ENCODE measurements around the gene BOK.
"Not testable (repeated sequence)": the region's sequence is repeated elsewhere in the genome, so short reads cannot be mapped to it uniquely, and the experiment has no call there.

BOK gene

GRCh38 chr2:241561832-241562231 is 3.3 kb downstream of the BOK start:
- DNase-seq (ENCODE audit: low read depth): peak; percentile 85
- H3K4me1 ChIP-seq (ENCODE audit: control insufficient read depth, insufficient read depth, low read length): peaks cover 24% of the 10 kb centered on the region
- no peaks in the 10 kb centered on the region for H3K27me3 ChIP-seq (replicated peaks; ENCODE audit: control insufficient read depth, insufficient read depth, low read length)
- peaks cover 10% of the 10 kb centered on the region for H3K9me3 ChIP-seq (ENCODE audit: control insufficient read depth, low read length)
- peaks cover 19% of the 10 kb centered on the region for H3K36me3 ChIP-seq (ENCODE audit: control insufficient read depth, insufficient read depth, low read length, severe bottlenecking)
- no peak overlapping the region for H3K9ac ChIP-seq (ENCODE audit: low read length)
- H3K4me3 ChIP-seq (ENCODE audit: low read length): no peak overlapping the region

DNA sequence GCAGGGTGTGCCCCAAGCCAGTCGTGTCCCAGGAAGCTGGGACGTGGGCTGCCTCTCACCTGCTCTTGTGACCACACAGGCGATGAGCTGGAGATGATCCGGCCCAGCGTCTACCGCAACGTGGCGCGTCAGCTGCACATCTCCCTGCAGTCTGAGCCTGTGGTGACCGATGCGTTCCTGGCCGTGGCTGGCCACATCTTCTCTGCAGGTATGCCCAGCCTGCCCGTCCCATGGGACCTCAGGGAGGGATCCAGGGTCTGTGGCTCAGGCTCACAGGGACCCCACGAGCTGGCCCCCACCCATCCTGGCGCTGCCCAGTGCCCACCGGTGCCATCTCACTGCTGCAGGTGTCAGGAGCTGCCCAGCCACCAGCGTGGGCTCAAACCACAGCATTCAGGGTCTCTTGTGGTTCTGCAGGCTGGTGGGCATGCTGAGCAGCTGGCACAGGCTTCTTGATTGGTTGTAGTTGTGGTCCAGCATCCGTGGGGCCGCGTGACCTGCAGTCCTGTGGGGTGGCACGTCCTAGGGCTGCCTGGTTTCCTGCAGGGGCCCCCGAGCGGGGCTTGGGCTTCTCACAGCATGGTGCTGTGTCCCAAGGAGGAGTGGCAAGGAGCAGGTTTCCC is 3.8 kb downstream of the BOK start:
- Histone ChIP-seq H3K9ac (ENCODE audit: low read length) (no peak overlapping the region), H3K27me3 (replicated peaks; ENCODE audit: control insufficient read depth, insufficient read depth, low read length) (no peaks in the 10 kb centered on the region), H3K9me3 (ENCODE audit: control insufficient read depth, low read length) (peaks cover 4% of the 10 kb centered on the region), H3K4me3 (ENCODE audit: low read length) (no peak overlapping the region), H3K4me1 (ENCODE audit: control insufficient read depth, insufficient read depth, low read length) (peaks cover 24% of the 10 kb centered on the region), H3K36me3 (ENCODE audit: control insufficient read depth, insufficient read depth, low read length, severe bottlenecking) (peaks cover 19% of the 10 kb centered on the region)
- DNase-seq (ENCODE audit: low read depth): no peak

GRCh38 chr2:241563031-241563507 is 4.5 kb downstream of the BOK start:
- no peak overlapping the region for H3K9ac ChIP-seq (ENCODE audit: low read length)
- no peak overlapping the region for H3K4me3 ChIP-seq (ENCODE audit: low read length)
- H3K27me3 ChIP-seq (replicated peaks; ENCODE audit: control insufficient read depth, insufficient read depth, low read length): no peaks in the 10 kb centered on the region
- H3K4me1 ChIP-seq (ENCODE audit: control insufficient read depth, insufficient read depth, low read length): peaks cover 23% of the 10 kb centered on the region
- peaks cover 19% of the 10 kb centered on the region for H3K36me3 ChIP-seq (ENCODE audit: control insufficient read depth, insufficient read depth, low read length, severe bottlenecking)
- no peak for DNase-seq (ENCODE audit: low read depth)
- no peaks in the 10 kb centered on the region for H3K9me3 ChIP-seq (ENCODE audit: control insufficient read depth, low read length)

- Histone ChIP-seq H3K9ac (ENCODE audit: low read length) (no peak overlapping the region), H3K9me3 (ENCODE audit: control insufficient read depth, low read length) (no peaks in the 10 kb centered on the region), H3K27me3 (replicated peaks; ENCODE audit: control insufficient read depth, insufficient read depth, low read length) (no peaks in the 10 kb centered on the region), H3K36me3 (ENCODE audit: control insufficient read depth, insufficient read depth, low read length, severe bottlenecking) (peaks cover 19% of the 10 kb centered on the region), H3K4me3 (ENCODE audit: low read length) (no peak overlapping the region), H3K4me1 (ENCODE audit: control insufficient read depth, insufficient read depth, low read length) (peaks cover 21% of the 10 kb centered on the region)
- DNase-seq (ENCODE audit: low read depth): no peak
Measured at GRCh38 chr2:241563571-241563980, 5.0 kb downstream of the BOK start.

GRCh38 chr2:241563981-241564595 is 5.5 kb downstream of the BOK start:
- H3K4me1 ChIP-seq (ENCODE audit: control insufficient read depth, insufficient read depth, low read length): peaks cover 21% of the 10 kb centered on the region
- no peaks in the 10 kb centered on the region for H3K27me3 ChIP-seq (replicated peaks; ENCODE audit: control insufficient read depth, insufficient read depth, low read length)
- H3K9me3 ChIP-seq (ENCODE audit: control insufficient read depth, low read length): no peaks in the 10 kb centered on the region
- H3K9ac ChIP-seq (ENCODE audit: low read length): no peak overlapping the region
- H3K4me3 ChIP-seq (ENCODE audit: low read length): no peak overlapping the region
- DNase-seq (ENCODE audit: low read depth): no peak
- peaks cover 19% of the 10 kb centered on the region for H3K36me3 ChIP-seq (ENCODE audit: control insufficient read depth, insufficient read depth, low read length, severe bottlenecking)

- no peaks in the 10 kb centered on the region for H3K9me3 ChIP-seq (ENCODE audit: control insufficient read depth, low read length)
- H3K27me3 ChIP-seq (replicated peaks; ENCODE audit: control insufficient read depth, insufficient read depth, low read length): no peaks in the 10 kb centered on the region
- H3K4me3 ChIP-seq (ENCODE audit: low read length): no peak overlapping the region
- H3K4me1 ChIP-seq (ENCODE audit: control insufficient read depth, insufficient read depth, low read length): peaks cover 21% of the 10 kb centered on the region
- no peak for DNase-seq (ENCODE audit: low read depth)
- peaks cover 19% of the 10 kb centered on the region for H3K36me3 ChIP-seq (ENCODE audit: control insufficient read depth, insufficient read depth, low read length, severe bottlenecking)
- H3K9ac ChIP-seq (ENCODE audit: low read length): no peak overlapping the region
Measured at GRCh38 chr2:241564596-241565410, 6.3 kb downstream of the BOK start.

DNA sequence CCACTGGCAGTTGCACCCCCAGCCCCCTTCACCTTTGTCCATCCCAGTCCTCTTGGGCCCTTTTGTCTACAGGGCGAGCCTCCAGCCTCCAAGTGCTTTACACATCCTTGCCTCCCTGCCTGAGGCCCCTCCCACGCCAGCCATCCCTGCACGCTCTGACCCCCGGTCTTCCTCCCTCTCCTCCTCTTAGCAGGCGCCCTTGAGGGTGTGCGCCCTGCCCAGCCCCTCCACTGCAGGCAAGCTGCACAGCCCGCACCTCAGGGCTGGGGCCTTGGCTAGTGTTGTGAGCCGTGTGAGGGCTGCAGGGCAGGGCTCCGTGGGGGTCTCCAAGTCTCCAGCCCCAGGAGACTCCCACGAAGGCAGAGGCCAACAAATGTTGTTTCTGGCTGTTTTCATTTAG is 6.9 kb downstream of the BOK start:
- Histone ChIP-seq H3K27me3 (replicated peaks; ENCODE audit: control insufficient read depth, insufficient read depth, low read length) (no peaks in the 10 kb centered on the region), H3K9ac (ENCODE audit: low read length) (no peak overlapping the region), H3K4me1 (ENCODE audit: control insufficient read depth, insufficient read depth, low read length) (peaks cover 16% of the 10 kb centered on the region), H3K4me3 (ENCODE audit: low read length) (no peak overlapping the region), H3K9me3 (ENCODE audit: control insufficient read depth, low read length) (no peaks in the 10 kb centered on the region), H3K36me3 (ENCODE audit: control insufficient read depth, insufficient read depth, low read length, severe bottlenecking) (peaks cover 19% of the 10 kb centered on the region)
- DNase-seq (ENCODE audit: low read depth): no peak

GRCh38 chr2:241566021-241566420 is 7.5 kb downstream of the BOK start:
- DNase-seq (ENCODE audit: low read depth); H3K9ac ChIP-seq (ENCODE audit: low read length); H3K9me3 ChIP-seq (ENCODE audit: control insufficient read depth, low read length); H3K4me3 ChIP-seq (ENCODE audit: low read length); H3K27me3 ChIP-seq (replicated peaks; ENCODE audit: control insufficient read depth, insufficient read depth, low read length): not testable (repeated sequence)
- peaks cover 19% of the 10 kb centered on the region for H3K36me3 ChIP-seq (ENCODE audit: control insufficient read depth, insufficient read depth, low read length, severe bottlenecking)
- peaks cover 11% of the 10 kb centered on the region for H3K4me1 ChIP-seq (ENCODE audit: control insufficient read depth, insufficient read depth, low read length)

DNA sequence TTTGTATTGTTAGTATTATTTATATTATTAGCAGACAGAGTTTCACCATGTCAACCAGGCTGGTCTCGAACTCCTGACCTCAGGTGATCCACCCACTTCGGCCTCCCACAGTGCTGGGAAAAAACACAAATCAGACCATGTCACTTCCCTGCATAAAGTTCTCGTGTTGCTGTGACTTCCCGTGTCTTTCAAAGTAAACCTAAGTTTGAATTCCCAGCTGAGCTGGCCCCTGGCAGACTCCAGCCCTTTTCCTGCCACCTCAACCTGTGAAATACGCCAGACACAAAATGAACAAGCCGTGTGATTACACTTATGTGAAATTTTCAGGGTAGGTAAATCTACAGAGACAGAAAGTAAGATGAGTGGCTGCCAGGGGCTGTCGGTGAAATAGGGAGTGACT is 7.9 kb downstream of the BOK start:
- Histone ChIP-seq H3K4me1 (ENCODE audit: control insufficient read depth, insufficient read depth, low read length) (peaks cover 8% of the 10 kb centered on the region), H3K27me3 (replicated peaks; ENCODE audit: control insufficient read depth, insufficient read depth, low read length) (no peaks in the 10 kb centered on the region), H3K9ac (ENCODE audit: low read length) (no peak overlapping the region), H3K4me3 (ENCODE audit: low read length) (no peak overlapping the region), H3K9me3 (ENCODE audit: control insufficient read depth, low read length) (no peaks in the 10 kb centered on the region), H3K36me3 (ENCODE audit: control insufficient read depth, insufficient read depth, low read length, severe bottlenecking) (peaks cover 19% of the 10 kb centered on the region)
- DNase-seq (ENCODE audit: low read depth): no peak

GRCh38 chr2:241567266-241567665 is 8.7 kb downstream of the BOK start:
- H3K4me3 ChIP-seq (ENCODE audit: low read length); H3K4me1 ChIP-seq (ENCODE audit: control insufficient read depth, insufficient read depth, low read length); H3K9me3 ChIP-seq (ENCODE audit: control insufficient read depth, low read length); DNase-seq (ENCODE audit: low read depth); H3K9ac ChIP-seq (ENCODE audit: low read length); H3K27me3 ChIP-seq (replicated peaks; ENCODE audit: control insufficient read depth, insufficient read depth, low read length): not testable (repeated sequence)
- peaks cover 25% of the 10 kb centered on the region for H3K36me3 ChIP-seq (ENCODE audit: control insufficient read depth, insufficient read depth, low read length, severe bottlenecking)

GRCh38 chr2:241567776-241568175 is 9.2 kb downstream of the BOK start:
- no peaks in the 10 kb centered on the region for H3K4me1 ChIP-seq (ENCODE audit: control insufficient read depth, insufficient read depth, low read length)
- no peak for DNase-seq (ENCODE audit: low read depth)
- H3K36me3 ChIP-seq (ENCODE audit: control insufficient read depth, insufficient read depth, low read length, severe bottlenecking): peaks cover 23% of the 10 kb centered on the region

More at GRCh38 chr2:241567776-241568175, 9.2 kb downstream of the BOK start:
- no peak overlapping the region for H3K9ac ChIP-seq (ENCODE audit: low read length)
- H3K27me3 ChIP-seq (replicated peaks; ENCODE audit: control insufficient read depth, insufficient read depth, low read length): no peaks in the 10 kb centered on the region
- H3K4me3 ChIP-seq (ENCODE audit: low read length): no peak overlapping the region
- no peaks in the 10 kb centered on the region for H3K9me3 ChIP-seq (ENCODE audit: control insufficient read depth, low read length)
